ENCODE results near the gene FGD6. TPM values are rescaled to one million over a fixed set of nuclear protein-coding genes. Genes with fewer than 3 reads are reported as not detected.

Gene FGD6
- total RNA-seq, 1 experiment from 2014 or later: 23.5 TPM

- no peak for DNase-seq
- Histone ChIP-seq H3K36me3 (ENCODE audit: control insufficient read depth, insufficient read depth, low read length) (peaks cover 3% of the 10 kb centered on the region), H3K4me3 (ENCODE audit: low read depth, low read length) (no peak overlapping the region), H3K27me3 (replicated peaks; ENCODE audit: control insufficient read depth, insufficient read depth, low read length) (no peaks in the 10 kb centered on the region), H3K4me1 (peaks cover 25% of the 10 kb centered on the region), H3K9me3 (no peaks in the 10 kb centered on the region)
- no TSS peak for BruUV-seq (replicated peaks)
- Mint-ChIP-seq H3K4me1 (ENCODE audit: low read depth, unreplicated experiment) (peaks cover 18% of the 10 kb centered on the region), H3K27me3 (ENCODE audit: insufficient read depth, unreplicated experiment) (no peaks in the 10 kb centered on the region), H3K9me3 (ENCODE audit: unreplicated experiment) (no peaks in the 10 kb centered on the region), H3K27ac (ENCODE audit: unreplicated experiment) (no peak overlapping the region), H3K4me3 (ENCODE audit: unreplicated experiment) (no peak overlapping the region), H3K36me3 (ENCODE audit: insufficient read depth, unreplicated experiment) (peaks cover 46% of the 10 kb centered on the region)
- POLR2A ChIA-PET: interaction anchor here (1.2 kb wide), 1 partner anchor 92 kb away, joined by 5 read pairs; the partner anchor contains the start of genes FGD6 and VEZT
- TF ChIP-seq, protein P1, sequence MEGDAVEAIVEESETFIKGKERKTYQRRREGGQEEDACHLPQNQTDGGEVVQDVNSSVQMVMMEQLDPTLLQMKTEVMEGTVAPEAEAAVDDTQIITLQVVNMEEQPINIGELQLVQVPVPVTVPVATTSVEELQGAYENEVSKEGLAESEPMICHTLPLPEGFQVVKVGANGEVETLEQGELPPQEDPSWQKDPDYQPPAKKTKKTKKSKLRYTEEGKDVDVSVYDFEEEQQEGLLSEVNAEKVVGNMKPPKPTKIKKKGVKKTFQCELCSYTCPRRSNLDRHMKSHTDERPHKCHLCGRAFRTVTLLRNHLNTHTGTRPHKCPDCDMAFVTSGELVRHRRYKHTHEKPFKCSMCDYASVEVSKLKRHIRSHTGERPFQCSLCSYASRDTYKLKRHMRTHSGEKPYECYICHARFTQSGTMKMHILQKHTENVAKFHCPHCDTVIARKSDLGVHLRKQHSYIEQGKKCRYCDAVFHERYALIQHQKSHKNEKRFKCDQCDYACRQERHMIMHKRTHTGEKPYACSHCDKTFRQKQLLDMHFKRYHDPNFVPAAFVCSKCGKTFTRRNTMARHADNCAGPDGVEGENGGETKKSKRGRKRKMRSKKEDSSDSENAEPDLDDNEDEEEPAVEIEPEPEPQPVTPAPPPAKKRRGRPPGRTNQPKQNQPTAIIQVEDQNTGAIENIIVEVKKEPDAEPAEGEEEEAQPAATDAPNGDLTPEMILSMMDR (IDR thresholded peaks at IDR 0.05; ENCODE audit: insufficient read depth in 1 of 2, low read depth in 1 of 2, low read length in 1 of 2, severe bottlenecking in 1 of 2, unreplicated experiment in 1 of 2): no peak
- CTCF ChIA-PET: interaction anchor here (0.6 kb wide), 1 partner anchor 187 kb away, joined by 4 read pairs; no protein-coding TSS in a partner anchor
- intact Hi-C loops (cut with micrococcal nuclease; ENCODE audit: unreplicated experiment): no loop called here
Measured at GRCh38 chr12:95126076-95126475, 91.2 kb downstream of the FGD6 start.

- no peak for DNase-seq
- intact Hi-C loops (cut with micrococcal nuclease; ENCODE audit: unreplicated experiment): no loop called here
- H3K4me1 ChIP-seq: peaks cover 8% of the 10 kb centered on the region
- TF ChIP-seq, protein P1 (IDR thresholded peaks at IDR 0.05; ENCODE audit: insufficient read depth in 1 of 2, low read depth in 1 of 2, low read length in 1 of 2, severe bottlenecking in 1 of 2, unreplicated experiment in 1 of 2): no peak
- POLR2A ChIA-PET: no interaction called here
- H3K27ac Mint-ChIP-seq (ENCODE audit: unreplicated experiment): no peak overlapping the region
- CTCF ChIA-PET: interaction anchor here (0.6 kb wide), 1 partner anchor 15 kb away, joined by 3 read pairs; no protein-coding TSS in a partner anchor
- BruUV-seq (replicated peaks): no TSS peak
- peaks cover 3% of the 10 kb centered on the region for H3K36me3 ChIP-seq (ENCODE audit: control insufficient read depth, insufficient read depth, low read length)
- H3K27me3 Mint-ChIP-seq (ENCODE audit: insufficient read depth, unreplicated experiment): no peaks in the 10 kb centered on the region
- H3K27me3 ChIP-seq (replicated peaks; ENCODE audit: control insufficient read depth, insufficient read depth, low read length): no peaks in the 10 kb centered on the region
- H3K4me1 Mint-ChIP-seq (ENCODE audit: low read depth, unreplicated experiment): peaks cover 11% of the 10 kb centered on the region
- H3K9me3 ChIP-seq: no peaks in the 10 kb centered on the region
- no peak overlapping the region for H3K4me3 ChIP-seq (ENCODE audit: low read depth, low read length)
- no peaks in the 10 kb centered on the region for H3K9me3 Mint-ChIP-seq (ENCODE audit: unreplicated experiment)
- H3K36me3 Mint-ChIP-seq (ENCODE audit: insufficient read depth, unreplicated experiment): peaks cover 44% of the 10 kb centered on the region
- no peak overlapping the region for H3K4me3 Mint-ChIP-seq (ENCODE audit: unreplicated experiment)
Measured at GRCh38 chr12:95124106-95124505, 93.2 kb downstream of the FGD6 start.

- Histone ChIP-seq H3K9me3 (no peaks in the 10 kb centered on the region), H3K4me1 (0 out of 2 replicates have a peak, but pooled peaks cover 4% of the 10 kb centered on the region), H3K4me3 (ENCODE audit: low read depth, low read length) (no peak overlapping the region), H3K36me3 (ENCODE audit: control insufficient read depth, insufficient read depth, low read length) (no peaks in the 10 kb centered on the region), H3K27me3 (replicated peaks; ENCODE audit: control insufficient read depth, insufficient read depth, low read length) (no peaks in the 10 kb centered on the region)
- Mint-ChIP-seq H3K36me3 (ENCODE audit: insufficient read depth, unreplicated experiment) (peaks cover 28% of the 10 kb centered on the region), H3K9me3 (ENCODE audit: unreplicated experiment) (no peaks in the 10 kb centered on the region), H3K27ac (ENCODE audit: unreplicated experiment) (no peak overlapping the region), H3K27me3 (ENCODE audit: insufficient read depth, unreplicated experiment) (no peaks in the 10 kb centered on the region), H3K4me3 (ENCODE audit: unreplicated experiment) (no peak overlapping the region), H3K4me1 (ENCODE audit: low read depth, unreplicated experiment) (no peaks in the 10 kb centered on the region)
- TF ChIP-seq, protein P1 (IDR thresholded peaks at IDR 0.05; ENCODE audit: insufficient read depth in 1 of 2, low read depth in 1 of 2, low read length in 1 of 2, severe bottlenecking in 1 of 2, unreplicated experiment in 1 of 2): no peak
- intact Hi-C loops (cut with micrococcal nuclease; ENCODE audit: unreplicated experiment): no loop called here
- ChIA-PET CTCF (no interaction called here), POLR2A (no interaction called here)
- no peak for DNase-seq
- BruUV-seq (replicated peaks): no TSS peak
Measured at GRCh38 chr12:95118788-95119179, 98.5 kb downstream of the FGD6 start.
